Measurements from ENCODE around the gene NHLRC4. TPM values are rescaled to one million over a fixed set of nuclear protein-coding genes. Genes with fewer than 3 reads are reported as not detected.

NHLRC4 gene
- total and polyA plus RNA-seq, 2 of the 13 experiments (the other 11 are each of a cell fraction or from before 2014, with no cell fraction given) = 0.40 to 0.59 TPM

DNA sequence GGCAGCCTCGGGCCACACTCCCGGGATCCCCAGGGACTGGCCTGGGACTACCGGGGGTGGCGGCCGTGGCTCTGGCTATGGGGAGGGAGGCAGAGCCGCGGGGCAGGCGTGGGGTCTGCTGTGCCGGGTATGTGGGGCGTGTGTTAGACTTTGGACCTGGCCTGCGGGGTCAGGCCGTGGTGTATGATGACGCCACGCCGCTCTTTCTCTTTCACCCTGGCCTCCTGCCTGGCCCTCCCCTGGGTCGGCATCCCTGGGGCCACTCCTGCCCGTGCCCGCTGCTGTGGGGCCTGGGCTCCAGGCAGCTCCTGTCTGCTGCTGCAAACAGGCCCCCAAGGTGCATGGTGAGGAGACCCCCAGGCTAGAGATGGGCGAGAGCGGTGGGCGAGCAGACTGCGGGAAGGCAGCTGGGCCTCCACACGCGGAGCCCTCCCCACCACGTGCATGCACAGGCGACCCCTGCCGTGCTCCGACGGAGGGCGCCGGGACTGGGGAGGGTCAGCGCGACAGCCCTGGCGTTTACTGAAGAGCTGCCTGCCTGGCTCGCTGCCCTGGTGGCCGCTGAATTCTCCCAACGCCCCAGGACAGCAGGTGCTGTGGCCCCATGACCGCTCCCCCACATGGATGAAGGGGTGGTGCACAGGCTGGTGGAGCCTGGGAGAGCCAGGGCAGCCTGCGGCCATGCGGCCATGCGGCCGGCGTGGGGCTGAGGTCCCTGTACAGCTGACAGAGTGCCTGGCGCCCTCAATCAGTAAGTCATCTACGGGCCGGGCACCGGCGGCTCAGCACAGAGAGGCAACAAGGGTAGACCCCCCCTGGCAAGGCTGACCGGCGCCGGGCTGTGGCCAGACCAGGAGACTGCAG lies 23.3 kb upstream of the NHLRC4 start (continued):
- TF ChIP-seq ZNF670 (CRISPR knock-in tag; IDR thresholded peaks at IDR 0.05; ENCODE audit: borderline replicate concordance) = no peak
- TF ChIP-seq MAZ (IDR thresholded peaks at IDR 0.05; ENCODE audit: borderline replicate concordance, low read depth, low read length) = peak; percentile 67; the same call in 1 of the 2 replicates
- TF ChIP-seq MAZ (CRISPR knock-in tag; IDR thresholded peaks at IDR 0.05; ENCODE audit: low read depth) = peak; percentile 89
- no peak for TF ChIP-seq ZNF7 (CRISPR knock-in tag; IDR thresholded peaks at IDR 0.05)
- TF ChIP-seq HOXD1 (CRISPR knock-in tag; IDR thresholded peaks at IDR 0.05) = 0 out of 2 replicates have a peak, but pooled peaks have one; percentile 12
- no peak for TF ChIP-seq ZFAT (CRISPR knock-in tag; conservative IDR thresholded peaks at IDR 0.05)
- no peak for TF ChIP-seq ZNF441 (CRISPR knock-in tag; IDR thresholded peaks at IDR 0.05; ENCODE audit: borderline replicate concordance)
- TF ChIP-seq SMC3 (IDR thresholded peaks at IDR 0.05; ENCODE audit: low read length) = no peak
- no peak for TF ChIP-seq ZNF432 (CRISPR knock-in tag; IDR thresholded peaks at IDR 0.05; ENCODE audit: borderline replicate concordance)
- TF ChIP-seq PITX1 (CRISPR knock-in tag; IDR thresholded peaks at IDR 0.05) = no peak
- TF ChIP-seq ZNF652 (CRISPR knock-in tag; IDR thresholded peaks at IDR 0.05; ENCODE audit: borderline replicate concordance, low read depth) = no peak
- TF ChIP-seq, protein P1, sequence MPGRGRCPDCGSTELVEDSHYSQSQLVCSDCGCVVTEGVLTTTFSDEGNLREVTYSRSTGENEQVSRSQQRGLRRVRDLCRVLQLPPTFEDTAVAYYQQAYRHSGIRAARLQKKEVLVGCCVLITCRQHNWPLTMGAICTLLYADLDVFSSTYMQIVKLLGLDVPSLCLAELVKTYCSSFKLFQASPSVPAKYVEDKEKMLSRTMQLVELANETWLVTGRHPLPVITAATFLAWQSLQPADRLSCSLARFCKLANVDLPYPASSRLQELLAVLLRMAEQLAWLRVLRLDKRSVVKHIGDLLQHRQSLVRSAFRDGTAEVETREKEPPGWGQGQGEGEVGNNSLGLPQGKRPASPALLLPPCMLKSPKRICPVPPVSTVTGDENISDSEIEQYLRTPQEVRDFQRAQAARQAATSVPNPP (CRISPR knock-in tag; IDR thresholded peaks at IDR 0.05) = no peak
- no peak for TF ChIP-seq GPN1 (CRISPR knock-in tag; IDR thresholded peaks at IDR 0.05; ENCODE audit: borderline replicate concordance)
- no peak for TF ChIP-seq CCAR2 (optimal IDR thresholded peaks at IDR 0.05; ENCODE audit: low read depth, low read length)
- TF ChIP-seq, protein P2, sequence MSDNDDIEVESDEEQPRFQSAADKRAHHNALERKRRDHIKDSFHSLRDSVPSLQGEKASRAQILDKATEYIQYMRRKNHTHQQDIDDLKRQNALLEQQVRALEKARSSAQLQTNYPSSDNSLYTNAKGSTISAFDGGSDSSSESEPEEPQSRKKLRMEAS (IDR thresholded peaks at IDR 0.05) = peak; percentile 90
- no peak for TF ChIP-seq U2AF1 (optimal IDR thresholded peaks at IDR 0.05; ENCODE audit: low read depth, low read length)
- TF ChIP-seq, protein P3, sequence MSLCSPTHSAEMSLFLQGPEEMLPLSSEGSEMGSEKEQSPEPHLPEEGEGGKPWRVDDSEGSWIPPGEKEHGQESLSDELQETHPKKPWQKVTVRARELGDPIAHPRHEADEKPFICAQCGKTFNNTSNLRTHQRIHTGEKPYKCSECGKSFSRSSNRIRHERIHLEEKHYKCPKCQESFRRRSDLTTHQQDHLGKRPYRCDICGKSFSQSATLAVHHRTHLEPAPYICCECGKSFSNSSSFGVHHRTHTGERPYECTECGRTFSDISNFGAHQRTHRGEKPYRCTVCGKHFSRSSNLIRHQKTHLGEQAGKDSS (CRISPR knock-in tag; IDR thresholded peaks at IDR 0.05; ENCODE audit: borderline replicate concordance, low read depth) = 0 out of 2 replicates have a peak, but pooled peaks have one; percentile 35
- no peak for TF ChIP-seq ZNF337 (CRISPR knock-in tag; IDR thresholded peaks at IDR 0.05; ENCODE audit: borderline replicate concordance, low read depth)
- peak; percentile 88 for TF ChIP-seq ZFX (CRISPR knock-in tag; IDR thresholded peaks at IDR 0.05; ENCODE audit: low read depth)
- no peak for TF ChIP-seq PCBP1 (IDR thresholded peaks at IDR 0.05; ENCODE audit: borderline replicate concordance, low read depth, low read length)
- TF ChIP-seq, protein P4, sequence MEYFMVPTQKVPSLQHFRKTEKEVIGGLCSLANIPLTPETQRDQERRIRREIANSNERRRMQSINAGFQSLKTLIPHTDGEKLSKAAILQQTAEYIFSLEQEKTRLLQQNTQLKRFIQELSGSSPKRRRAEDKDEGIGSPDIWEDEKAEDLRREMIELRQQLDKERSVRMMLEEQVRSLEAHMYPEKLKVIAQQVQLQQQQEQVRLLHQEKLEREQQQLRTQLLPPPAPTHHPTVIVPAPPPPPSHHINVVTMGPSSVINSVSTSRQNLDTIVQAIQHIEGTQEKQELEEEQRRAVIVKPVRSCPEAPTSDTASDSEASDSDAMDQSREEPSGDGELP (IDR thresholded peaks at IDR 0.05; ENCODE audit: borderline replicate concordance, low read depth) = no peak; the same call in 1 of the 2 replicates
- TF ChIP-seq, protein P5, sequence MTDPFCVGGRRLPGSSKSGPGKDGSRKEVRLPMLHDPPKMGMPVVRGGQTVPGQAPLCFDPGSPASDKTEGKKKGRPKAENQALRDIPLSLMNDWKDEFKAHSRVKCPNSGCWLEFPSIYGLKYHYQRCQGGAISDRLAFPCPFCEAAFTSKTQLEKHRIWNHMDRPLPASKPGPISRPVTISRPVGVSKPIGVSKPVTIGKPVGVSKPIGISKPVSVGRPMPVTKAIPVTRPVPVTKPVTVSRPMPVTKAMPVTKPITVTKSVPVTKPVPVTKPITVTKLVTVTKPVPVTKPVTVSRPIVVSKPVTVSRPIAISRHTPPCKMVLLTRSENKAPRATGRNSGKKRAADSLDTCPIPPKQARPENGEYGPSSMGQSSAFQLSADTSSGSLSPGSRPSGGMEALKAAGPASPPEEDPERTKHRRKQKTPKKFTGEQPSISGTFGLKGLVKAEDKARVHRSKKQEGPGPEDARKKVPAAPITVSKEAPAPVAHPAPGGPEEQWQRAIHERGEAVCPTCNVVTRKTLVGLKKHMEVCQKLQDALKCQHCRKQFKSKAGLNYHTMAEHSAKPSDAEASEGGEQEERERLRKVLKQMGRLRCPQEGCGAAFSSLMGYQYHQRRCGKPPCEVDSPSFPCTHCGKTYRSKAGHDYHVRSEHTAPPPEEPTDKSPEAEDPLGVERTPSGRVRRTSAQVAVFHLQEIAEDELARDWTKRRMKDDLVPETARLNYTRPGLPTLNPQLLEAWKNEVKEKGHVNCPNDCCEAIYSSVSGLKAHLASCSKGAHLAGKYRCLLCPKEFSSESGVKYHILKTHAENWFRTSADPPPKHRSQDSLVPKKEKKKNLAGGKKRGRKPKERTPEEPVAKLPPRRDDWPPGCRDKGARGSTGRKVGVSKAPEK (CRISPR knock-in tag; IDR thresholded peaks at IDR 0.05; ENCODE audit: borderline replicate concordance) = no peak
- no peak for TF ChIP-seq SSRP1 (CRISPR knock-in tag; IDR thresholded peaks at IDR 0.05)
